ENCODE data around the gene XPC.

GRCh38 chr3:14097616-14098391 lies 80.6 kb downstream of the XPC start:
- TF ChIP-seq CTCF (conservative IDR thresholded peaks at IDR 0.05; ENCODE audit: low read length) (no peak), EZH2phosphoT487 (IDR thresholded peaks at IDR 0.05; ENCODE audit: borderline replicate concordance, low read depth, low read length) (no peak)

Data from OCI-LY7 (cell line).